ENCODE measurements around the gene RHO.

GRCh38 chr3:129531699-129532098 lies 3.3 kb downstream of the RHO start:
- no peak for TF ChIP-seq EZH2phosphoT487 (IDR thresholded peaks at IDR 0.05; ENCODE audit: borderline replicate concordance, low read length)
- TF ChIP-seq, protein P1, sequence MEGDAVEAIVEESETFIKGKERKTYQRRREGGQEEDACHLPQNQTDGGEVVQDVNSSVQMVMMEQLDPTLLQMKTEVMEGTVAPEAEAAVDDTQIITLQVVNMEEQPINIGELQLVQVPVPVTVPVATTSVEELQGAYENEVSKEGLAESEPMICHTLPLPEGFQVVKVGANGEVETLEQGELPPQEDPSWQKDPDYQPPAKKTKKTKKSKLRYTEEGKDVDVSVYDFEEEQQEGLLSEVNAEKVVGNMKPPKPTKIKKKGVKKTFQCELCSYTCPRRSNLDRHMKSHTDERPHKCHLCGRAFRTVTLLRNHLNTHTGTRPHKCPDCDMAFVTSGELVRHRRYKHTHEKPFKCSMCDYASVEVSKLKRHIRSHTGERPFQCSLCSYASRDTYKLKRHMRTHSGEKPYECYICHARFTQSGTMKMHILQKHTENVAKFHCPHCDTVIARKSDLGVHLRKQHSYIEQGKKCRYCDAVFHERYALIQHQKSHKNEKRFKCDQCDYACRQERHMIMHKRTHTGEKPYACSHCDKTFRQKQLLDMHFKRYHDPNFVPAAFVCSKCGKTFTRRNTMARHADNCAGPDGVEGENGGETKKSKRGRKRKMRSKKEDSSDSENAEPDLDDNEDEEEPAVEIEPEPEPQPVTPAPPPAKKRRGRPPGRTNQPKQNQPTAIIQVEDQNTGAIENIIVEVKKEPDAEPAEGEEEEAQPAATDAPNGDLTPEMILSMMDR (conservative IDR thresholded peaks at IDR 0.05; ENCODE audit: low read depth, low read length): no peak
- no peak for TF ChIP-seq EZH2 (IDR thresholded peaks at IDR 0.05; ENCODE audit: low read length, unreplicated experiment)

Data from PC-3 (cell line).